Activated naive CD4-positive, alpha-beta T cell treated with anti-CD3 and anti-CD28 coated beads, Interleukin-2, amount 50 U/mL, for 16 hours (primary cell): Measurements from ENCODE around the gene ZCCHC24.

Experiments used
- DNase-seq: peaks from one replicate; pipeline ENCODE4 v3.0.0-alpha.2; 2020

The ZCCHC24 gene

DNA sequence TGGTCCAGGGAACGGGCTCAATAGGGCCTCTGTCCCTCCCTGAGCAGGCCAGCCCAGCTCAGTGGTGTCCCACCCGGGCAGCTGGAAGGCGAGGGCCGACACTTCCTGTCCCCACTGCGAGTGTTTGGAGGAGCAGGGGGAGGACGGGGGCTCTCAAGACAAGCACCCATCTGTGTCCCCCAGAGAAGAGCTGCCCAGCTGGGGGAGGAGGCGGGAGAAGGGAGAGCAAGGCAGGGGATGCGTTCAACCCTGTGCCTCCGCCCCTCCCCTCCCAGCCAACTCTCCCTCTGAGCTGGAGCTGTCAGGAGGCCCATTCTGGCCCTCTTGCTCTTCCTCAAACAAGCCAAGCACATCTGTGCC lies 35.7 kb downstream of the ZCCHC24 start:
- no peak for DNase-seq

DNA sequence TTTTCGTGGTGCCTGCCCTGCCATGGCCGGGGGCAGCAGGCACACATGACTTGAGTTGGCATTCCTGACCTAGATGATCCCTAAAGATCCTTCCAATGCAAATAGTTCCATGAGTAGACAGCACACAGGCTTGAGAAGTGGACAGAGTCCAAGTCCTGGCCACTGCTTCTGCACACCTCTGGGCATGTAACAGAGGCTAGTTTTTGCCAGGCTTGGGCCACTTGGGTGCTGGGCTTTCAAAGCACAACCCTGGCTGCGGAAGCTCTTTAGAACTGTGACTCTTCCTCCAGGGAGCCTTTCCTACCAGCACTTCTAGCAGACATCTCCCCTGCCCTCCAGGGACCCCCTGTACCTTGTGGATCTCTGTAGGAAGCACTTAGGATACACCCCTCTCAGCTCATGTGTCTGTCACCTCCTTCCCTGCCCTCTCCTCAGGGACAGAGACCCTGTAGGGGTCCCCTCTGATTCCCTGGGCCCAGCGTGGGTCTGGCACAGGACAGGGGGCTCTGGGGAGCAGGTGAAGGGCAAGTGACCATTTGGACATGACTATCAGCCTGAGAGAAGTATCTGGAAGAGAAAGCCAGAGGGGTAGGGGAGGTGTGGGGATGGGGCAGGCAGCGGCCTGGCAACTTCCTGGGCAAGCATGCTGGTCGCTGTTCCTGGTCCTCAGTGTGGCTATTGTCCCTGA lies 36.2 kb downstream of the ZCCHC24 start:
- no peak for DNase-seq

DNA sequence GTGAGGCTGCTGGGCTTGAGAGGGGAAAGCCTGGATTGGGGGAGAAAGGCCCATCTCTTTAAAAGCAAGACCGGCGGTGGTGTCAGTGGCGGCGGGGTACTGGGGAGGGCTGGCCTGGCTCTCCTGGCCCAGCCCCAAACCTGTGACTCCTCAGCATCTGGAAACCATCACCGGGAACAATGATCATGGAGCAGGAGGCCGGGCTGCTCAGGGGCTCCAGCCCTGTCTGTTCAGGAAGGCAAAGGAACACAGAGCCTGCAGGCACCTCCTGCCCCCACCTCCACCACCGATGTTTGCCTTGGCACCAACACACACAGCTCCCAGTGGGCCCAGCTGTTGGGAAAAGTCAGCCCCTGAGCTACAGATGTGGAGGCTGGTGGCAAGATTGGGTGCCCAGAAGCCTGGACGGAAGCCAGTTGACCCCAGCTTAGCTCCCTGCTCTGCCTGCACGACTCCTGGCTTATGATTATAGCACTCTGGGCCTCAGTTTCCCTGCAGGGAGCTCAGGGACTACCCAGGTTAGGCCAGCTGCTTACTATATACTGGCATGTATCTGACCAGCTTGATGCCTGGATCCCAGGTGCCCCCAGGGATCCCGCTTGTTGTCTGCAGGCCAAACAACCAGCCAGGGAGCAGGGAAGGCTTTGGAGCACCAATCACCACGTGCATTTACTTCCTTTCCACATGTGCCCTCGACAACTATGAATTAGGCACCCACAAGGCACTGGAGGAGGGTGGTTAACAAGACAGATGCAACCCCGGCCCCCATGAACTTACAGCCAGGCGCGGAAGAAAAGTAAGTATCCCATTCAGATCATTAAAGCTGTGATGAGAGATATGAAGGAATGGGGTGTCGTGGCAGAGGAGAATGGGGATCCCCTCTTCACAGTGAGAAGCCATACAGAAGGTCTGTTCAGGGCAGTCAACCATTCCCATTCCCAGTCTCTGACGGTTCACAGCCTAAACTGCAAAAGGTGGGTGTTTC lies 37.3 kb downstream of the ZCCHC24 start:
- no peak for DNase-seq

DNA sequence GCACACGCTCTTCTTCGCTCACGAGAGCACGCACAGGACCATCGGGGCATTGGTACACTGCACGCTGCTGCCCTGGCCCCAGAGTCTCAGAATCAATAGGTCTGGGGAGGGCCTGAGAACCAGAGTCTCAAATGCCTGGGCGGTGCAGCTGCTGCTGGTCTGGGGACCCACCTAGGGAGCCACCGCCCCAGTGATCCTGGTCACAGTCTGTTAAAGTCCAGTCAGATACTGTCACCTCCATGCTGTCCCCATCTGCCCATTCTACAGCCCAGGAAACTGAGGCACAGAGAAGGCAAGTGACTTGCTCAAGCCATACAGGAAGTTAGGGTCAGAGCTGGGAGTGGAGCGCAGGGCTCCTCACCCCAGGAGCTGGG lies 38.0 kb downstream of the ZCCHC24 start:
- DNase-seq = no peak

DNA sequence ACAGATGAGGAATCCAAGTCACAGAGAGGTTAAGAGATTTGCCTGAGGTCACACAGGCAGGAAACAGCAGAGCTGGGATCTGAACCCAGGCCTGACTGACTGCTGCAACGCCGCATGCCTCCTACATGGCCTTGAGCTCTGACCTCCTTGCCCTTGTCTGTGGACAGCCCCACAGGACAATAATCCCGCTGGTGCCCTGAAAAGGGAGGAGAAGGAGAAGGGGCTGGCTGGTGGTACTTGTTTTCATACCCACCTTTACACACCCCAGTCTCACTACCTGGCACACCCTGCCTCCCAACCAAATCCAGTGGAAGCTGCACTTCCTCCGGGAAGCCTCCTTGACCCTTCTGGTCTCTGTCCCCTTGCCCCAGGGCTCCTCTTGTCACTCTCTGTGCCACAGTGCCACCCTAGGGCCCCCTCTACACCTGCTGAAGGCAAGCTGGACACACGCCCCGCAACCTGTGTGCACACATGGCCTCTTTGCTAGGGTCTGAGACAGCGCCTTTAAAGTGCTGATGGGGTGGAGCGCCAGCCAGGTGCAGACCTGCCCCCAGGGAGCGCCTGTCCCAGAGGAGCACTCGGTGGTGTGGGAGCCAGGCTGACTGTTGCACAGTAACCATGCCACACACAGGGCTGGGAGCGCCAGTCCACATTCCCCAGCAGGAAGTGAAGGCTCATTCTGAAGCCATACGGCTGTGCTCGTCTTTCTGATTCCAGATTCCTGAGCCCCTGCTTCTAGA lies 38.6 kb downstream of the ZCCHC24 start:
- no peak for DNase-seq

DNA sequence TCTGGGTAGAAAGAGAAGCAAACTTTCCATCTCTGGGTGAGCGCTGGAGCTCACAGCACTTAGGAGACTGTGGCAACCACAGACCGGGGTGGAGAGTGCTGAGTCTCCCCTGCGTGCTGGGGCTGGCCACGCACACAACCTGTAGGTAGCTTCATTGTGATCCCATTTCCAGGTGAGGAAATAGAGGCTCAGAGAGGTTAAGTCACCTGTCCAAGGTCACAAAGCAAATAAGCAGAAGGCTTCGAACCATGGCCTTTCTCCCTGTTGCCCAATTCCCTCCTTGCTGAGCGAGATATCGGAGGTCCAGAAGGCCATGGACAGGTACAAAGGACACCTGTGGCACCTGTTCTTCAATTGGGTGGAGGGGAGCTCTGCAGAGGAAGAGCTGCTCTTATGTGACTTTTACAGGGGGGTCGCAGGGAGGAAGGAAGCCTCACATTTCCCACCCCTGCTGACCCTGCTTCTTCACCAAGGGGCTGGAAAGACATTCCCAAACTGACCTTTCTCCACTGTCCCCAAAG lies 39.4 kb downstream of the ZCCHC24 start:
- no peak for DNase-seq

DNA sequence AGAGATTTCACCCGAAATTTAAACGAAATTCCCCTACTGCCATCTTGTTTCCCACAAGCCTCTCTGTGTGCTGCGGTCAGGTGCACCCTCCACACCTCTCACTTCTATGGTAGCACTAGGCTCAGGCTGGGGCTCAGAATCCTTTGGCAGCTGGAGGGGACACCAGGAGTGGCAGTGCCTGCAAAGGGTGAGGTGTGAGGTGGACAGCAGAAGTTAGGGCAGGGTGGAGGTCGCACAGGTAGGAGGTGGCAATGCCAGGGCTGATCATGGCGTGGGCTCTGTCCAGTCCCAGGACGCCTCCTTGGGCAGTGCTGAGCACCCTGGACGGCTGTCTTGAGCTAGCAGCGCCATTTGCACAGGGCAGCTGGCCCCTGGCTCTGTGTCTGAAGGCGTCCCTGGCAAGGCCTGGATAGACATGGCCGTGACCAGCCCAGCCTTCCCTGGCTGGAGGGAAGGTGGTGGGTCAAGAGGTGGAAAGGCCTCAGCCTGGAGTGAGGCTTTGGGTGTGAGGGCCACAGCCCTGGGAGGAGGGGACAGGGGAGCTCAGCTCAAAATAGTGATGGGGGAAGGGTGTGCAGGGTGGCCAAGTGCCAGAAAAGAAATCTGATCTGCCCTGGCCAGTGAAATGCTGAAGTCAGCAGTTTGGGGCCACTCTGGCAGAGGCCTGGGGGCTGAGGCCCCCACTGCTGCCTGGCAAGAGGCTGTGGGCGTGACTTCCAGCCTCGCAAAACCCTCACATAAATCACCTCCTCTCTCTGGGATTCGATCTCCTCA lies 40.0 kb downstream of the ZCCHC24 start:
- DNase-seq = no peak

DNA sequence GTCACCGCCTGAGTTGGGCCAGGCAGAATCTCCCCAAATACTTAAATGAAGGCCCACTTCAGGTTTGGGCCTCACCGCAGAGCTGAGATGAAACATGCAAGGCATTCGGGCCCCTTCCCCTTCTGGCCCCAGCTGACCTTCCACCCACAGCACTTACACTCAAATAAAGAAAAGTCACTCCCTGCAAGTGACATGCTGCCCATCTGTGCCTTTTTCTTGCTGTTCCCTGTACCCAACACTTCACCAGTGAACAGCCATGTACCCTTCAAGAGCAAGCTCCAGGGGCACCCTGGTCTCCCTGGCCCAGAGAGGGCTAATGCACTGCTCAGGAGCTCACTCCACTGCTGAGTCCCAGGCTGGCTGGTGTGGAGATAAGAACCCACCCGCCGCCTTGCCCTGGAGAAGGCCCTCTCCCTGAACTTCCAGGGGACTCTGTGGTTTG lies 40.7 kb downstream of the ZCCHC24 start:
- no peak for DNase-seq

DNA sequence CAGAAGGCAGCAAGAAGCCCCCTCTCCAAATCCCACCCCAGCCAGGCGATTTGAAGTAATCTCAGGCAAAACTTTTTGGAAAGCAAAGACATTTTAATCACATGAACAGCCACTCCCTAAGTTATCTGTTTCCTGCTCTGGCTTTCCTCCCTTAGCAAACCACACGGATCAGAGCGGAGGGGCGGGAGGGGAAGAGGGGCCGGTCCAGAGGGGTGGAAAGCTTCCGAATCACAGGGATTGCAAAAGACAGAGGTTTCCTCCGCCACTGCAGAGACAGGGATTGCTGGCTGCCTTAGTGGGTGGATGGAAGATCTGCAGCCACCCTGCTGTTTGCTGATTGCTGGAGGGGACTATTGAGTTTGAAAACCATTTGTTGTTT lies 41.2 kb downstream of the ZCCHC24 start:
- no peak for DNase-seq

DNA sequence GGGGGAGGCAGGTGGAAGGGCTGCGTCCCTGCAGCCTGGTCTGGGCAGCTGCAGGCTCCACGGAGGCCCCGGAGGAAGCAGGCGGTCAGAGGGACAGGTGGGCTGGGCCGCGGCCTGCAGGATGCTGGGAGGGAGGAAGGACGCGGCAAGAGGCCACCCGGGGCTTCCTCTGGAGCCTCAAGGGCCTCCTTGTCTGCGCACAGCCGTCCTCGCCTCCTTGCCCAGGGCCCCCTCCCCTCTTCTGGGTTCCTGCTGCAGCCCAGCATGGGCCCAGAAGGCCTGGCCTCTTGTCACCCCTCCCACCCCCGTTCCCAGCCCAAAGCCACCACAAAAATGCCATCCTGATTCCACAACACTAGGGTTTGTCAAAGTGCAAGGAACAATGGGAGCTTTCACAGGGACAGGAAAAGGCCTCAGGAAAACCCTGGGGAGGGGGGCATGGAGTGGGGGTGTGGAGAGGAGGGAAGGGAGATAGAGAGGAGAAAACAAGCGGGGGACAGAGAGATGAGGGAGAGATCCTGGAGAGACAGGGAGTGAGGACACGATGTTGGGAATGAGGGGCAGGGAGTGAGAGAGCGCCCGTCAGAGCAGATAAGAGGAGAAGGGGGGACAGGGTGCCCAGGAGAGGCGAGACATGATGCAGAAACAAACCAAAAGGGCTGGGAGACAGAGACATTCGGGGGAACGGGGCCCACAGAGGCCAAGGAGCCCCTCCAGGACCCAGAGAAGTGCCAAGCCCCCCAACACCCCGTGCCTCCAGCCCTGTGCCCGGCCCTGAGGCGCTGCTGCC lies 41.8 kb downstream of the ZCCHC24 start:
- no peak for DNase-seq

DNA sequence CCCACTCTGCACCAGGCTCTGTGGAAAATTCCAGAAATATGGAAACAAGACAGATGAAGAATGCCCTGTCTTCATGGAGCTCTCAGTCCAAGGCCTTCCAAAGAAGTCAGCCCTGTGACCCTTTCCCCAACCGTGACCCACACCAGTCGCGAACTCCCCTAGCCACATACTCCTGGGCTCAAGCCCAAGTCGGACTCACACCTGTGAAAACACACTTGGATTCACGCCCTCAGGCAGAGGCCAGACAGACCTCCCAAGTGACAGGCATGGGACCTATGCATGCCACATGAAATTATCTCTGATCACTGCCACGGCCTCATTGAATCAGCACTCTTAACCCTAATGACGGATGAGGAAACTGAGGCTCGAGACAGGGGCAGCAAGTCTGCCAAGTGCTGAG lies 42.5 kb downstream of the ZCCHC24 start:
- no peak for DNase-seq

DNA sequence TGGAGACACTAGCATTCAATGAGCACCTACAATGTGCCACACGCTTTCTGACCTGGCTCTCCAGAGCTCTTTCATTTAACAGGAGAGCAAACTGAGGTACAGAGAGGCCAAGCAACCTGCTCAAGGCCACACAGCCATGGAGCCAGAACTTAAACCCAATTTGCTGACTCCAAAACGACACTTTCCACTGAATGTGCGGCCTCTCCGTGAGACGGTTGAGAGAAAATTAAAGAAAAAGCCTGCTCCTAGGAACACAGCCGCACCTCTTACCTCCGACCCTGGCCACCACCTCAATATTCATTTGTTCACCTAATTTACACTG lies 42.8 kb downstream of the ZCCHC24 start:
- no peak for DNase-seq

DNA sequence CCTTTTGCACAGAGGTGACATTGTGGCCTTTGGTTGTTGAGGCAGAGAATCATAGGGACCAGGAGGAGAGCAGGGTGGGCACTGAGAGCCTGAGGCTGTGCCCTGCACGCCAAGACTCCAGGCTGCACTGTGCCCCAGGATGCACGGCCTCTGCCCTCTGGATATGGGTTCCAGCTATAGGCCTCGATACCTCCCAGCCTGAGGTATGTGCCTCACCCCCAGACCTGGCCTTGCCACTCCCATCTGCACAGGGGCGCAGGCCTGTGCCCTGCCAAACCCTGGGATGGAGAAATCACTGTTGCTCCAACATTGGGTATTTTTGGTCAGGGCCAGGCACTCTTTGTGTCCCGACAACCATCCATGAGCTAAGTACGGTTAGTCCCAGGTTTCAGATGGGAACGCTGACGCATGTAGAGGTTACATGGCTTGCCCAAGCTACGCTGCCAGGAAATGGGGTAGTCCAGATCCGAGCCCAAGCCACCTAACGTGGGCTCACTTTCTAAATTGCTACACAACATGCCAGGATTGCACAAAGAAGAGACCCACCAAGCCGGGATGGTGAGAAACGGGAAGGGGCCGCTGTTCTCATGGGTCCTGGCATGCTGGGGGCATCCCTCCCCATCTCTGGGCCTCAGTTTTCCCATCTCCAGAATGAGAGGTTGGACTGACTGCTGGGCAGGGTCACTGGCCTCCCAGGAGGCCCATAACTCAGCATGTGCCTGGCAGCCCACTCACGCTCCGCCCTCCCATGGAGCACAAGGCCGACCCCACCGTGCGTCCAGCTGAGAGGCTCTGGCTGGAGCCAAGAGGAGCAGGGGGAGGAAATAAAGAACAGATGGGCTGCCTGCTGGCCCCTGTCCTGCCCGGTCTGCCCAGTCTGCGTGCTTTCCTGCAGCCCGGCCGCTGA lies 44.2 kb downstream of the ZCCHC24 start:
- DNase-seq = no peak

DNA sequence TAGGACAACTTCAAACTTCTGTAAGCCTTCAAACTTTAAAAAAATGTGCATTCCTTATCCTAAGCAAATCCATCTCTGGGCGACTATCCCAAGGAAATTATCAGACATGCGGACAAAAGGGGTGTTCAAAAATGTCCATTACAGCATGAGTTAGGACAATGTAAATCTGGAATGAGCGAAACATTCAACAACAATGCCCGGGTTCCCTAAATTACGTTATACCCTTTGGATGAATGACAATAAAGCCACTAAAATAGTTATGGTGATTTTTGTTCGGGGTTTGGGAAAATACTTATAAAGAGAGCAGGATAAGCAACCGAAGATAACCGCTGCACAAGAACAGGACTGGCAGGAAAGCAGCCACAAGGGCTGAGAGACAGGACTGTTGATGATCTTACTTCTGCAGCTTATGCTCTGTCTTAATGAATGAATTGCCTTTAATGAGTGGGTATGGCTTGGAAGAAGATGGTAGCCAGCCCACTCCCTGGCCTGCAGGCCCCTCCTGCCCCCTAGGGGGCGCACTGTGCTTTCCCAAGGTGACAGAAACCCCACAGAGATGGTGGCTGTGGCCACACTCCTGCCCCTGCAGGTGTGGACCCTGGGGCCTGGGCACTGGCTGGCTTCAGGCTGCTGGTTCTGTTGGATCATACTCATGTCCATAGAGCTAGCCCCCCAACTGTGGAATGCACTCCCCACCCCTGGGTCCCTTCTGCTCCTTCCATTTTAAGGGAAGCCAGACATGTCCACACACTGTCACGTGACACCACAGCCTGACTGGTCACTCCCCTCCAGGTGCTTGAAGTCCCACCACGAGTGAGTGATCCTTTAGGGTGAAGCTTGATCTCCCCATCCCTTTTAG lies 45.0 kb downstream of the ZCCHC24 start:
- DNase-seq = peak; percentile 29

DNA sequence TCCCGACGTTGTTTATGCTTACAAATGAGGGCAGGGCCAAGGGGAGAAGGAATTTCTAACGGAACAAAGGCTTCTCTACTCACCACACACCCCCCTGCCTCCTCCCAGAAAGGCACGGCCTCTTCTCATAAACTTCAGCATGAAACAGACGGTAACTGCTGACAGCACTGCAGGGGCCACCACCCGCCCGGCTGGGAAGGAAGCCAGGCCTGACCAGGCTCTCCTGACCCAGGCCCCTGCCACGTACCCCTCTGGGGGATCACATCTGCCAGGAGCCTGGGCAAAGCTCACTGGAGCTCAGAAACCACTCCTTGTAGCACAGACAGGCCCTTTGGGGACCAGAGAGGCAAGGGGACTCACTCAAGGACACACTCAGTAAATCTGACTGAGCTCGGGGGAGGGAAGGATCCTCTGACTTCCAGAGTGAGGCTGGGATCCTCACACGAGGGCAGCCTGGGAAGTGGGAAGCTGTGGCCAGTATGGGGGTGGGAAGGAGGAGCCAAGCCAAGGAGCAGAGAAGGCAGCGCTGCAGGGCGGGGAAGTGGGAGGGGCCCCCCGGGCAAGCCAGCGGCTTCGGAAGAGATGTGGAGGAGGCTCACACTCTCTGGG lies 46.1 kb downstream of the ZCCHC24 start:
- DNase-seq = no peak

DNA sequence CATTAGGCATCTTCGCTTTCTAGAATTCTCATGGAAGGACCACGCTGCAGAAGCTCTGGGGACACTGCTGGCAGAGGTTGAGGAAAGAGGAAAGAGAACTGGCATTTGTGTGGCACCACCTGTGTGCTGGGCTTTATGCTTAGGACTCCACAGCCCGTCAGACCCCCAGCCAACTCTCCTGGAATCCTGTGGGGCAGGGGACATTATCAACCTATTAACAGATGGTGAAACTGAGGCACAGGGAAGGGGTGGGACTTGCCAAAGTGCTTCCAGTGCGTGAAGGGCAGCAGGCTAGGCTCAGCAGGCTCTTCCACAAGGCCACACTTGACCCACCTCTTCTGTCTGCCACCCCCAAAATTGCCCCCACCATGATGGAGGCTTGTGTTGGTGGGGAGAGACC lies 46.8 kb downstream of the ZCCHC24 start:
- DNase-seq = no peak

DNA sequence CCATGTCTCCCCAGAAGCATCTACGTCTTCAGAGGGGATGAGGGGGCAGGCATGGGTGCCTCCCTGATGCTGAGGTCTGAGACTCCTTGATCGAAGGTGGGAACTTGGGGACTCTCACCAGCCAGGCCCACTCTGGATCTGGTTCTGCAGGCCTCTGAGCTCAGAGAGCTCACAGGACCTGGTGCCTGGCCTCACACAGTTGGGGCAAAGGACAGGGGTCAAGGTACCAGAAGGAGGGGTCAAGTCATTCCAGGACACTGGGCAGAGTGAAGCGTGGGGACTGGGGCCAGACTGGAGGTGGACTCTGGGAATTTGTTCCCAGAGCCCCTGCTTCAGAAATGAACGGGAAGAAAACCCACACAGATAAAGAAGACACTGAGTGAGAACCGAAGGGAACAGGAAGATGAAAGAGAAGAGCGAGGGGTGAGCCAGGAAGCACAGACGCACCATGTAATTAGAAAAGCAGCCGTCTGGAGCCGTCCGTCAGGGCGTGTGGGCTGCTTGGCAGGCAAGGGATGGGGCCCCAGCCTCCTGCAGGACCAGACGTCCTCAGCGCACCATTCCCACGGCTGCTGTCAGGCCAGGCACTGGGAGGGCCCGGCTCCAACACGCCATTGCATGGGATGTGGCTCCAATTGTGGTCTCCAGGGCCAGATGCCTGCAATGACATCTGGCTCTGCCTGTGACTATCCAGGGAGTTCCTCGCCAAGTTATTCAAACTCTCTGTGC lies 47.7 kb downstream of the ZCCHC24 start:
- no peak for DNase-seq

DNA sequence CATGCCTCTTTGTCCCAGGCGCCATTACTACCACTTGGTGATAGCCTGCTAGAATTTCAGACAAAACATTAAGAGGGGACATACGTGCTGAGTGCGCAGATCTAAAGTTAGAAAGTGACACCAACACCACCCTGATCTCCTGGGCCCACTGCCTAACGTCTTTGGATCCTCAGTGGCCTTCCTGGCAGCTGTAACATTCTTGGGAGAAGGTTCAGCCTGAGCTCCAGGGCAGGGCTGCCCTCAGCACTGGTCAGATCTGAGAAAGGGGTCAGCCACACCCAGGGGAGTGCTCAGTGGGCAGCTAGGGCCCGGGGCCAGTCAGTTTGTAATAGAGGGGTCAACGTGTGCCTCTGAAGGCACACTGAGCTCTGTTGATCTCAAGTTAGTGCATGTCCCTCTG lies 48.4 kb downstream of the ZCCHC24 start:
- DNase-seq = no peak

DNA sequence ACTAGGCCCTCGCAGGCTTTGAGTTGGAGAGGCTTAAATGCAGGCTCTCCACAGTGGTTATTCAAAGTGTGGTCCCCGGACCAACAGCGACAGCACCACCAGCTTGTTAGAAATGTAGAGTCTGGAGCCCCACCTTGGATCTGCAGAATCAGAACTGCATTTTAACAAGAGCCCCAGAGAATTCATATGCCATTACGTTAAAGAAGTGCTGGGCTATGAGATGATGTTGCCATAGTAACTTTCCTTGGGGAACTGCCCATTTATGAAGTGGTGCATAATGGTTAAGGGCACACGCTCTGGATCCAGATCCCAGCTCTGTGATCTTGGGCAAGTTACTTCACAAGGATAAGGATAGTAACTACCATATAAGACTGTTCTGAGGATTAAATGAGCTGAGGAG lies 48.9 kb downstream of the ZCCHC24 start:
- no peak for DNase-seq
